Uterus (tissue), 2 donors: Measurements from ENCODE around the gene SLC12A9.

Source experiments
- POLR2A ChIP-seq, 2 donors: fragments of 450-650 bp; IDR thresholded peaks; one replicate each; pipeline ENCODE4 v1.6.1; 2016; ENCODE audit warnings: antibody characterized with exemption in 2 of 2, mild to moderate bottlenecking in 1 of 2, moderate library complexity in 1 of 2
- TF ChIP-seq, protein P1 (sequence below), 4 experiments: fragments of 200-600 bp in 2 of 4; fragments of 450-650 bp in 2 of 4; sonication (generic) in 2 of 4; IDR thresholded peaks; one replicate each; pipeline ENCODE4 v1.5.1; 2016 to 2019; ENCODE audit warnings: antibody characterized with exemption in 4 of 4, mild to moderate bottlenecking in 2 of 4, moderate library complexity in 1 of 4

DNA sequence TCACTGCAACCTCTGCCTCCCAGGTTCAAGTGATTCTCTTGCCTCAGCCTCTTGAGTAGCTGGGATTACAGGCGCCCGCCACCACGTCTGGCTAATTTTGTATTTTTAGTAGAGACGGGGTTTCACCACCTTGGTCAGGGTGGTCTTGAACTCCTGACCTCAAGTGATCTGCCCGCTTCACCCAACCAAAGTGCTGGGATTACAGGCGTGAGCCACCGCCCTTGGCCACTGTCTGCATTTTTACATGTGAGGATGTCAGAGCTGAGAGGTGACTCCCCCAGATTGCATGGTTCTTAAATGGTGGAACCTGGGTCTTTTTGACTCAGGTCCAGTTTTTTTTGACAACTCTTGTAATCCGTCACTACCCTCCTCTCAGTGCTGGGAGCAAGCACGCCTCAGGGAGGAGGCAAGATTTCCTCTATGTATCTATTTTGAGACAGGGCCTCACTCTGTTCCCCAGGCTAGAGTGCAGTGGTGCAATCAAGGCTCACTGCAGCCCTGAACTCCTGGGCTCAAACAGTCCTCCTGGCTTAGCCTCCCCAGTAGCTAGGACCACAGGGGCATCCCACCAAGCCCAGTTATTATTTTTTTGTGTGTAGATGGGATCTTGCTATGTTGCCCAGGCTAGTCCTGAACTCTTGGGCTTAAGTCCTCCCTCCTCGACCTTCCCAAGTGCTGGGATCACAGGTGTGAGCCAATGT is 21.2 kb downstream of the SLC12A9 start:
- no peak for TF ChIP-seq POLR2A (IDR thresholded peaks at IDR 0.05)
- TF ChIP-seq, protein P1, sequence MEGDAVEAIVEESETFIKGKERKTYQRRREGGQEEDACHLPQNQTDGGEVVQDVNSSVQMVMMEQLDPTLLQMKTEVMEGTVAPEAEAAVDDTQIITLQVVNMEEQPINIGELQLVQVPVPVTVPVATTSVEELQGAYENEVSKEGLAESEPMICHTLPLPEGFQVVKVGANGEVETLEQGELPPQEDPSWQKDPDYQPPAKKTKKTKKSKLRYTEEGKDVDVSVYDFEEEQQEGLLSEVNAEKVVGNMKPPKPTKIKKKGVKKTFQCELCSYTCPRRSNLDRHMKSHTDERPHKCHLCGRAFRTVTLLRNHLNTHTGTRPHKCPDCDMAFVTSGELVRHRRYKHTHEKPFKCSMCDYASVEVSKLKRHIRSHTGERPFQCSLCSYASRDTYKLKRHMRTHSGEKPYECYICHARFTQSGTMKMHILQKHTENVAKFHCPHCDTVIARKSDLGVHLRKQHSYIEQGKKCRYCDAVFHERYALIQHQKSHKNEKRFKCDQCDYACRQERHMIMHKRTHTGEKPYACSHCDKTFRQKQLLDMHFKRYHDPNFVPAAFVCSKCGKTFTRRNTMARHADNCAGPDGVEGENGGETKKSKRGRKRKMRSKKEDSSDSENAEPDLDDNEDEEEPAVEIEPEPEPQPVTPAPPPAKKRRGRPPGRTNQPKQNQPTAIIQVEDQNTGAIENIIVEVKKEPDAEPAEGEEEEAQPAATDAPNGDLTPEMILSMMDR (IDR thresholded peaks at IDR 0.05) = no peak
